WI38 (cell line): ENCODE data around the gene POC1B.
A peak's percentile ranks its signal among the peaks of the same experiment; 100 is the strongest.

Experiments used
- H3K4me3 ChIP-seq: 2 replicates; pipeline ENCODE4 v1.5.1; 2011; ENCODE audit warnings: low read depth, mild to moderate bottlenecking, control low read depth, low read length
- CTCF ChIP-seq: IDR thresholded peaks from 2 replicates; pipeline ENCODE4 v1.5.1; 2012; ENCODE audit warnings: low read depth, mild to moderate bottlenecking, control low read depth, low read length

POC1B gene

GRCh38 chr12:89494411-89495231 lies 31.2 kb downstream of the POC1B start:
- no peak for TF ChIP-seq CTCF
- peak overlapping the region; percentile 18; the same call in 1 of the 2 replicates for H3K4me3 ChIP-seq

- H3K4me3 ChIP-seq = no peak overlapping the region
- TF ChIP-seq CTCF = no peak
Measured at GRCh38 chr12:89493670-89494302, 32.1 kb downstream of the POC1B start.

DNA sequence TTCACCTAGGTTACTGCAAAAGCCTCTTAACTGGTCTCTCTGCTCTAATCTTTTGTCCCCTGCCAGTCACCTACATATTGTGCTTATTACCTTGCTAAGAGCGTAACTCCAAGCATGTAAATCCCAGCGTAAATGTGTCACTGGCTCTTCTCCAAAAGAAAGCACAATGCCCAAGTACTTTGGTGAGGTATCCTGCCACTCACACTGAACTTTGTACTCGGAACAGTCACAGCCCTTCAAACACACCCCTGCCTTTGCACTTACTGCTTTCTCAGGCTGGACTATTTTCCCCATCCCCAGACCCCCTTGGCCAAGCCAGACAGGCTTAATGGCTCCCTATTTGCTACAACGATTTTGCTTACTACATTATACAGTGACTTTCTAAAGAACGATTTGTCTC lies 33.0 kb downstream of the POC1B start:
- TF ChIP-seq CTCF = no peak
- no peak overlapping the region for H3K4me3 ChIP-seq

DNA sequence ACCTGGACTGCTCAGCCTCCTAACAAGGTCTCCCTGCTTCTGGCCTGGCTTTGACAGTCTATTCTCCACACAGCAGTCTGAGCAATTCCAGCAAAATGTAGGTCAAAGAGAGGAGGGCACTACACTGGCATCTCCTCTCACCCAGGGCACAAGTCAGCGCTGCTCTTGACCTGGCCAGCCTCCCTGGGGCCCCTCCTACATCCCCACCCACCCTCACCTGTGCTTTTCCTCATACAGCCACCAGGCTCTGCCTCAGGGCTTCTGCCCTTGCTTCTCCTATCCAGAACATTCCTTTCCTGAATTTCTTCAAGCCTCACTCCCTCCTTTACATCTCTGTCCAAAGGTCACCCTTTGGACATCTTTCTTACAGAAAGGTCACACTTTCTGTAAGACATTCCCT lies 34.9 kb downstream of the POC1B start:
- no peak overlapping the region for H3K4me3 ChIP-seq
- TF ChIP-seq CTCF = no peak

- H3K4me3 ChIP-seq = no peak overlapping the region
- TF ChIP-seq CTCF = no peak
Measured at GRCh38 chr12:89486264-89486663, 39.6 kb downstream of the POC1B start.

GRCh38 chr12:89484470-89484869 lies 41.4 kb downstream of the POC1B start:
- TF ChIP-seq CTCF = no peak
- no peak overlapping the region for H3K4me3 ChIP-seq

- no peak for TF ChIP-seq CTCF
- H3K4me3 ChIP-seq = no peak overlapping the region
Measured at GRCh38 chr12:89481213-89481914, 44.5 kb downstream of the POC1B start.
